Thymus (tissue), 11 donors: Measurements from ENCODE around the gene COX8A. TPM values are rescaled to one million over a fixed set of nuclear protein-coding genes. Genes with fewer than 3 reads are reported as not detected.
A peak's percentile ranks its signal among the peaks of the same experiment; 100 is the strongest.

Experiments used
- DNase-seq, 9 donors: peaks; one replicate each; pipeline ENCODE4 v3.0.0-alpha.2; 2013; ENCODE audit warnings: low spot score in 9 of 9, low read depth in 6 of 9, missing footprints in 1 of 9
- H3K27ac ChIP-seq, 2 donors: one replicate each; pipeline ENCODE4 v1.5.1; 2013; ENCODE audit warnings: control low read depth in 1 of 2, low read depth in 1 of 2, low read length in 1 of 2, mild to moderate bottlenecking in 1 of 2, moderate library complexity in 1 of 2
- H3K27me3 ChIP-seq, 2 donors: one replicate each; pipeline ENCODE4 v1.5.1; 2013; ENCODE audit warnings: low read length in 1 of 2; ENCODE audit not compliant: control insufficient read depth in 2 of 2, insufficient read depth in 1 of 2
- H3K36me3 ChIP-seq, 2 donors: one replicate each; pipeline ENCODE4 v1.5.1; 2013; ENCODE audit warnings: low read length in 1 of 2, mild to moderate bottlenecking in 1 of 2, moderate library complexity in 1 of 2; ENCODE audit not compliant: control insufficient read depth in 2 of 2, insufficient read depth in 2 of 2
- H3K4me1 ChIP-seq, 2 donors: one replicate each; pipeline ENCODE4 v1.5.1; 2013; ENCODE audit warnings: low read length in 2 of 2; ENCODE audit not compliant: control insufficient read depth in 2 of 2, insufficient read depth in 2 of 2
- H3K4me3 ChIP-seq, 2 donors: one replicate each; pipeline ENCODE4 v1.5.1; 2013; ENCODE audit warnings: low read length in 2 of 2, control low read depth in 1 of 2, mild to moderate bottlenecking in 1 of 2
- H3K9me3 ChIP-seq, 2 donors: one replicate each; pipeline ENCODE4 v1.5.1; 2013; ENCODE audit warnings: low read length in 1 of 2, mild to moderate bottlenecking in 1 of 2; ENCODE audit not compliant: control insufficient read depth in 2 of 2, insufficient read depth in 1 of 2
- WGBS: extraction: QIAGEN DNeasy Blood & Tissue Kit; methylation state at CpG from one replicate; pipeline ENCODE4 v1.1.7; 2013; 5-methylcytosine and 5-hydroxymethylcytosine counted together
- polyA plus RNA-seq: library from polyadenylated mRNA; stranded (reverse); fragments of 200-250 nt; gene quantifications from one replicate; pipeline ENCODE4 v1.2.3, GENCODE V29; 2013
- total RNA-seq: library from RNA; stranded (reverse); fragments of 120-200 nt; gene quantifications from one replicate; pipeline ENCODE4 v1.2.4, GENCODE V29; 2013
- donor health status: healthy.

Gene COX8A
- total and polyA plus RNA-seq, 2 donors, result 411 to 418 TPM

GRCh38 chr11:64005691-64006090 is 31.3 kb downstream of the COX8A start:
- no peak overlapping the region for H3K27ac ChIP-seq
- WGBS, result 94% methylated on average over 4 of the region's 4 CpGs
- no peaks in the 10 kb centered on the region for H3K36me3 ChIP-seq
- peaks cover 40 to 72% of the 10 kb centered on the region in 2 donors for H3K27me3 ChIP-seq
- H3K9me3 ChIP-seq, result peaks cover 5 to 16% of the 10 kb centered on the region in 2 donors
- H3K4me1 ChIP-seq, result peaks cover 0 to 20% of the 10 kb centered on the region in 2 donors
- DNase-seq, result no peak
- no peak overlapping the region for H3K4me3 ChIP-seq

GRCh38 chr11:64006398-64006797 is 32.0 kb downstream of the COX8A start:
- H3K4me3 ChIP-seq, result no peak overlapping the region
- H3K4me1 ChIP-seq, result peaks cover 0 to 16% of the 10 kb centered on the region in 2 donors
- H3K27ac ChIP-seq, result no peak overlapping the region
- peaks cover 5 to 19% of the 10 kb centered on the region in 2 donors for H3K9me3 ChIP-seq
- no peak for DNase-seq
- H3K36me3 ChIP-seq, result no peaks in the 10 kb centered on the region
- 83% methylated on average over 12 of the region's 12 CpGs for WGBS
- H3K27me3 ChIP-seq, result peaks cover 33 to 65% of the 10 kb centered on the region in 2 donors

DNA sequence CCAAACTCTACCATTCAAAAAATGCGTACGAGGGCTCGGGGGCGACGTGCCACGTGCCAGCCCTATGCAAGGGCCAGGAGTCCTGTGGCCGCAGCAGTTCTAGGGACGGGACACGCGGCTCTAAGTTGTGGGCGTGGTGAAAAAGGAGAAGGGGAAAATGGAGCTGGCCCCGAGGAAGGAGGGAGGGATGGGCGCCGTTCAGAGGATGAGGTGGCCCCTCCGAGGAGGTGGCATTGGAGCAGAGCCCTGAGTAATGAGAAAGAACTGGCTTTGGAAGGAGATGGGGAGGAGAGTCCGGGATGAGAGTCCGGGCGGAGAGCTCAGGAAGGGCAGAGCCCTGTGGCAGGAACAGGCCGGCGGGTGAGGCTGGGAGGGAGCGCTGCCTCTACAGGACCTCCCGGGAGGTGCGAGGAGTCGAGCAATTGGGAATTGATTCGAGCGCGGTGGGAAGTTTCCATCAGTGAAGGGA is 32.8 kb downstream of the COX8A start:
- no peak for DNase-seq
- H3K4me3 ChIP-seq, result no peak overlapping the region
- H3K9me3 ChIP-seq, result peaks cover 5 to 19% of the 10 kb centered on the region in 2 donors
- H3K4me1 ChIP-seq, result peaks cover 0 to 10% of the 10 kb centered on the region in 2 donors
- H3K27ac ChIP-seq, result no peak overlapping the region
- 3% methylated on average over 27 of the region's 27 CpGs for WGBS
- no peaks in the 10 kb centered on the region for H3K36me3 ChIP-seq
- H3K27me3 ChIP-seq, result peaks cover 28 to 58% of the 10 kb centered on the region in 2 donors

DNA sequence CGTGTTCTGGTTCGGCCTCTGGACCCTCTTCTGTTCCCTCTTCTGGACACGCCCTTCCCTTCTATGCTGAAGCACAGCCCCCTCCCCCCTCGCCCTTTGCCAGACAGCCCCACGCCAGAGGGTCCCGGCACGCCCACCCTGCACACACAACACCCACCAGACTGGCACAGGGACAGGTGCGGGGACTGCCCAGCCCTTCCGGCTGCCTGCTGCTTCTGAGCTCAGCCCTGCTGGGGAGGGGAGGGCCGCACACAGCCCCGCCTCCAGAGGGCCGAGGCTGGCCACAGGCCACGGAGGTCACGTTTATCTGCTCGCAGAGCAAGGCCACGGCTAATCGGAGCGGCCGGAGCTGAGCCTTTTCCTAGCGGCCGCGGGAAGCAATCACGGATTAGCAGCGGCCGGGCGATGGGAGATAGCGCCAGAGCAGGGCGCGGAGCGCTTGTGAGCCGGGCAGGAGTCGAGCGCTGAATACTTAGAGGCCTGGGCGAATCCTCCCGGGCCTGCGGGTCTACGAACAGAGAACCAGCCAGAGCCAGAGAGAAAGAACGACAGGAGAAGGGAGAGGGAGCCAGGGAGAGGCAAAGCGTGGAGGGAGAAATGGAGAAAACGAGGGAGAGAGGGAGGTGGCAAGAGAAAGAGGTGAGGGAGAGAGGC is 33.3 kb downstream of the COX8A start:
- Histone ChIP-seq H3K4me1 (peaks cover 0 to 9% of the 10 kb centered on the region in 2 donors), H3K27ac (peak overlapping the region in 1 of 2 donors; percentile 15), H3K9me3 (peaks cover 5 to 19% of the 10 kb centered on the region in 2 donors), H3K27me3 (peaks cover 28 to 52% of the 10 kb centered on the region in 2 donors), H3K4me3 (no peak overlapping the region), H3K36me3 (no peaks in the 10 kb centered on the region)
- DNase-seq, result no peak
- WGBS, result 12% methylated on average over 40 of the region's 40 CpGs

GRCh38 chr11:64008283-64008913 is 34.0 kb downstream of the COX8A start:
- H3K4me3 ChIP-seq, result no peak overlapping the region
- no peak overlapping the region for H3K27ac ChIP-seq
- DNase-seq, result no peak

DNA sequence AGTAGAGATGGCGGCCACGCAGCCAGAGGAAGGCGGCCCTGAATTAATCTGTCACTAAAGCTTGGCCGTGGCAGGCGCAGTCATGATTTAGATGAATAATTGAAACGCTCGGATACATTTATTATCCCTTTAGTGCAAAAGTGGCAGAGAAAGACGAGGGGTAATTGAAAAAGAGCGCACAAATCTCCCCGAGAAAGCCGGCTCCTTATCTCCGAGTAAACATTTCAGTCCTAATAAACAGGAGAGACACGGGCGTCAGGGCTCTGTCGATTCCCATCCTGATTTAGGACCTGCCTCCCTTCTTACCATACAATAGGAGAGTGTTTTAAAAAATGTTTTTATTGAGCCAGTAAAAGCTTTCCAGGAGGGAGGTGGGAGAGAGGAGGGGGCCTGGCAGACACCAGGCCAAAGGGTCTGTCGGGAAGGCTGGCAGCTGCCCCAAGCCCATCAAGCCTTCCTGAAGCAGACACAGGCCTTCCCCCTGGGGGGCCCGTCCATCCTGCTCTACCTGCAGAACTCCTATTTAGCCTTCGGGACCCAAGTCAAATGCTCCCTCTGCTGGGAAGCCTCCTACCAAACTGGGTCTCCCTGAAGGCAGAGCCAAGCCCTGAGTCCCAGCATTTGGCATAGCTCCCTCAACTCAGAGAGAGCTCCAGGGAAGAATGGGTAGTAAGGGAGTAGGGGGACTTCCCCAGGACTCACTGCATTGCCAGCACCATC is 34.7 kb downstream of the COX8A start:
- Histone ChIP-seq H3K4me3 (no peak overlapping the region), H3K27me3 (peaks cover 28 to 49% of the 10 kb centered on the region in 2 donors), H3K27ac (no peak overlapping the region), H3K36me3 (no peaks in the 10 kb centered on the region), H3K9me3 (peaks cover 5 to 19% of the 10 kb centered on the region in 2 donors), H3K4me1 (peaks cover 0 to 11% of the 10 kb centered on the region in 2 donors)
- 95% methylated on average over 18 of the region's 18 CpGs for WGBS
- DNase-seq, result no peak

More at GRCh38 chr11:64008283-64008913, 34.0 kb downstream of the COX8A start:
- 94% methylated on average over 26 of the region's 26 CpGs for WGBS
- Histone ChIP-seq H3K4me1 (peaks cover 0 to 11% of the 10 kb centered on the region in 2 donors), H3K9me3 (peaks cover 5 to 19% of the 10 kb centered on the region in 2 donors), H3K27me3 (peaks cover 28 to 51% of the 10 kb centered on the region in 2 donors), H3K36me3 (no peaks in the 10 kb centered on the region)

DNA sequence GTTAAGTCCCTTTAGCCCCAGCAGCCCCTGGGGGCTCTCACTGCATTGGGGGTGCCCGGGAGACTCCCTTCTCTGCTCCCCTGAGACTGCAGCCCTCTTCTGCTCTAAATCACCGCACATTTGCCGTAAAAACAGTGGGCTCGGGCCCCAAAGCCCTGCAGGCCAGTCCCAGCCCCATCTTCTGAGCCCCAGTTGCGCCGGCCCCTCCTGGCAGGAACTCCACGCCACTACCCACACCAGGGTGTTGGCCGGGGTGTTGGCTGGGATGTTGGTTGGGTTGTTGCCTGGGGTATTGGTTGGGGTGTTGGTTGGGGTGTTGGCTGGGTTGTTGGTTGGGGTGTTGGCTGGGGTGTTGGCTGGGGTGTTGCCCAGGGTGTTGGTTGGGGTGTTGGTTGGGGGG is 35.3 kb downstream of the COX8A start:
- no peak for DNase-seq
- Histone ChIP-seq H3K27ac (no peak overlapping the region), H3K4me3 (no peak overlapping the region), H3K4me1 (peaks cover 0 to 11% of the 10 kb centered on the region in 2 donors), H3K9me3 (peaks cover 5 to 19% of the 10 kb centered on the region in 2 donors), H3K27me3 (peaks cover 28 to 46% of the 10 kb centered on the region in 2 donors), H3K36me3 (no peaks in the 10 kb centered on the region)
- WGBS, result 97% methylated on average over 8 of the region's 8 CpGs

GRCh38 chr11:64010783-64011182 is 36.4 kb downstream of the COX8A start:
- no peak for DNase-seq
- 99% methylated on average over 2 of the region's 2 CpGs for WGBS
- Histone ChIP-seq H3K36me3 (no peaks in the 10 kb centered on the region), H3K4me3 (no peak overlapping the region), H3K4me1 (peaks cover 0 to 11% of the 10 kb centered on the region in 2 donors), H3K9me3 (peaks cover 5 to 19% of the 10 kb centered on the region in 2 donors), H3K27ac (no peak overlapping the region), H3K27me3 (peaks cover 28 to 40% of the 10 kb centered on the region in 2 donors)

DNA sequence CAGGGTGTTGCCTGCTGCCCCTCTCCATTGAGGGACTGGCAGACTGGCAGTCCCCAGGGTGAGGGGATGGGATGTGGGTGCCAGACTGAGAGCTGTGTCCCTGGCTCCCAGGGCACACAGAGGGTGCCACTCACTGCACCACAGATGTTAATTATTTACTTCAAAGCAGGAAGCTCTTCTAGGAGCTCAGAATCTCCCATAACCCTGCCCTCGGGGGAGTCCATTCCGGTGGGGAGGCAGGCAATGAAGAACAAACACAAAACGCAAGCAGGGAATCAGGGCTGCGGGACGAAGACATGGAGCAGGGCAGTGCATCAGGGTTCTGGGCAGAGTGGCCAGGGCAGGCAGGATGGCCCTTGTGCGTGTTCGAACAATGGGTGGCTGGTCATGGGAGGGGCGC is 37.0 kb downstream of the COX8A start:
- no peak overlapping the region for H3K4me3 ChIP-seq
- 96% methylated on average over 8 of the region's 8 CpGs for WGBS
- H3K4me1 ChIP-seq, result peaks cover 0 to 11% of the 10 kb centered on the region in 2 donors

More for the DNA sequence above, 37.0 kb downstream of the COX8A start:
- H3K9me3 ChIP-seq, result peaks cover 5 to 19% of the 10 kb centered on the region in 2 donors
- H3K27me3 ChIP-seq, result peaks cover 24 to 34% of the 10 kb centered on the region in 2 donors
- no peak overlapping the region for H3K27ac ChIP-seq
- no peaks in the 10 kb centered on the region for H3K36me3 ChIP-seq
- no peak for DNase-seq
